ENCODE data around the gene CCNF. TPM values are rescaled to one million over a fixed set of nuclear protein-coding genes. Genes with fewer than 3 reads are reported as not detected.

Gene CCNF
- total RNA-seq, 1 experiment from 2014 or later = 35.8 TPM

DNA sequence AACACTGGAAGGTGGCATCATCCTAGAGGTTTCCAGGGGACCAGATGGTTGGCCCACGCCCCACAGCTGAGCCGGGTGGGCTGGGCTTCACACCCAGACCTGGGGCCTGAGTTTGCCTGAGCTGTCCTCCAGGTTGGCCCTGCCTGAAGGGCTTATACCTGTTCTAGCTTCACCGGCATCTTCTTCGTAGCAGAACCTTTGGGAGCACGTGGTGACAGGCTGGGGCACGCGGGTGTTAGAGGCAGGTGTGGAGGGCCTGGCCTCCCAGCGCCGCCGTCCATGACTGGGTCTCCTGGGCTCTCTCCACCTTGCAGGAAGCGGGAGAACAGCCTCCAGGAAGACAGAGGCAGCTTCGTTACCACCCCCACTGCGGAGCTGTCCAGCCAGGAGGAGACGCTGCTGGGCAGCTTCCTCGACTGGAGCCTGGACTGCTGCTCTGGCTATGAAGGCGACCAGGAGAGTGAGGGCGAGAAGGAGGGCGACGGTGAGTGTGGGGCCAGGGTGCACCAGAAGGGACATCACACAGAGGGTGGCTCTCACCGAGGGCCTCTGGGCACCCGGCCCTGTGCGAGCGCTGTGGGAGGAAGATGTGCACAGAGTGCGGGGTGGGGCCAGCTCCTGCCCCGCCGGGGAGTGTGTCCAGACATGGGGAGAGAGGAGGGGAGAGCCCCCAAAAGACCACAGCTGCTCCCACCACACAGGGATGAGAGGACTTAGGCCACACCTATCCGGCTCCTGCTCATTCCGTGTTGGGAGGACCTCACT, 26.0 kb downstream of the CCNF start:
- H3K27me3 ChIP-seq (ENCODE audit: control insufficient read depth, insufficient read depth, low read length) = no peaks in the 10 kb centered on the region
- intact Hi-C loops (cut with micrococcal nuclease; ENCODE audit: unreplicated experiment) = no loop called here
- no TSS peak for BruUV-seq (replicated peaks)
- H3K27ac ChIP-seq (ENCODE audit: low read length) = no peak overlapping the region
- CTCF ChIA-PET = no interaction called here
- H3K9me3 ChIP-seq (ENCODE audit: control insufficient read depth, insufficient read depth, low read depth, low read length) = no peaks in the 10 kb centered on the region
- peaks cover 3% of the 10 kb centered on the region for H3K36me3 ChIP-seq (ENCODE audit: control insufficient read depth, insufficient read depth, low read length)
- peaks cover 7% of the 10 kb centered on the region; the same call in 1 of the 2 replicates for H3K4me1 ChIP-seq (ENCODE audit: control insufficient read depth, insufficient read depth, low read length)
- TF ChIP-seq, protein P1, sequence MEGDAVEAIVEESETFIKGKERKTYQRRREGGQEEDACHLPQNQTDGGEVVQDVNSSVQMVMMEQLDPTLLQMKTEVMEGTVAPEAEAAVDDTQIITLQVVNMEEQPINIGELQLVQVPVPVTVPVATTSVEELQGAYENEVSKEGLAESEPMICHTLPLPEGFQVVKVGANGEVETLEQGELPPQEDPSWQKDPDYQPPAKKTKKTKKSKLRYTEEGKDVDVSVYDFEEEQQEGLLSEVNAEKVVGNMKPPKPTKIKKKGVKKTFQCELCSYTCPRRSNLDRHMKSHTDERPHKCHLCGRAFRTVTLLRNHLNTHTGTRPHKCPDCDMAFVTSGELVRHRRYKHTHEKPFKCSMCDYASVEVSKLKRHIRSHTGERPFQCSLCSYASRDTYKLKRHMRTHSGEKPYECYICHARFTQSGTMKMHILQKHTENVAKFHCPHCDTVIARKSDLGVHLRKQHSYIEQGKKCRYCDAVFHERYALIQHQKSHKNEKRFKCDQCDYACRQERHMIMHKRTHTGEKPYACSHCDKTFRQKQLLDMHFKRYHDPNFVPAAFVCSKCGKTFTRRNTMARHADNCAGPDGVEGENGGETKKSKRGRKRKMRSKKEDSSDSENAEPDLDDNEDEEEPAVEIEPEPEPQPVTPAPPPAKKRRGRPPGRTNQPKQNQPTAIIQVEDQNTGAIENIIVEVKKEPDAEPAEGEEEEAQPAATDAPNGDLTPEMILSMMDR (IDR thresholded peaks at IDR 0.05) = no peak
- 0 out of 2 replicates have a peak, but pooled peaks have one; percentile 8 for TF ChIP-seq POLR2AphosphoS5 (IDR thresholded peaks at IDR 0.05; ENCODE audit: low read depth, low read length)
- ATAC-seq = no peak
- POLR2A ChIA-PET = interaction anchor here (0.6 kb wide), 1 partner anchor 11 kb away, joined by 4 read pairs; no protein-coding TSS in a partner anchor
- no peak for DNase-seq (ENCODE audit: low read depth, low spot score)
- H3K4me3 ChIP-seq (ENCODE audit: low read depth in 2 of 2, low read length in 2 of 2) = no peak overlapping the region
- in situ Hi-C loops (cut with HindIII; ENCODE audit: low pct_unique_long_range_greater_than_20kb, low sequenced_read_pairs) = no loop called here

DNA sequence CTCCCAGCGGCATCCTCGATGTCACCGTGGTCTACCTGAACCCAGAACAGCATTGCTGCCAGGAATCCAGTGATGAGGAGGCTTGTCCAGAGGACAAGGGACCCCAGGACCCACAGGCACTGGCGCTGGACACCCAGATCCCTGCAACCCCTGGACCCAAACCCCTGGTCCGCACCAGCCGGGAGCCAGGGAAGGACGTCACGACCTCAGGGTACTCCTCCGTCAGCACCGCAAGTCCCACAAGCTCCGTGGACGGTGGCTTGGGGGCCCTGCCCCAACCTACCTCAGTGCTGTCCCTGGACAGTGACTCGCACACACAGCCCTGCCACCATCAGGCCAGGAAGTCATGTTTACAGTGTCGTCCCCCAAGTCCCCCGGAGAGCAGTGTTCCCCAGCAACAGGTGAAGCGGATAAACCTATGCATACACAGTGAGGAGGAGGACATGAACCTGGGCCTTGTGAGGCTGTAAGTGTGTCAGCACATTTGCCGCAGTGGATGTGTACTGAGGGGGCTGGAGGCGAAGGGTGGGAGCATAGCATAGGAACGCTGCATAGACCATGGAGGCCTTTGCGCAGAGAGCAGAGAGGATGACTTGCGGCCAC, 27.4 kb downstream of the CCNF start:
- TF ChIP-seq SIN3A (IDR thresholded peaks at IDR 0.05; ENCODE audit: borderline replicate concordance, insufficient read depth, low read depth, low read length) = no peak
- no peak for TF ChIP-seq TCF7L2 (IDR thresholded peaks at IDR 0.05; ENCODE audit: low read depth, low read length)
- no peak; the same call in 1 of the 2 replicates for TF ChIP-seq POLR2AphosphoS5 (IDR thresholded peaks at IDR 0.05; ENCODE audit: low read depth, low read length)
- TF ChIP-seq, protein P2, sequence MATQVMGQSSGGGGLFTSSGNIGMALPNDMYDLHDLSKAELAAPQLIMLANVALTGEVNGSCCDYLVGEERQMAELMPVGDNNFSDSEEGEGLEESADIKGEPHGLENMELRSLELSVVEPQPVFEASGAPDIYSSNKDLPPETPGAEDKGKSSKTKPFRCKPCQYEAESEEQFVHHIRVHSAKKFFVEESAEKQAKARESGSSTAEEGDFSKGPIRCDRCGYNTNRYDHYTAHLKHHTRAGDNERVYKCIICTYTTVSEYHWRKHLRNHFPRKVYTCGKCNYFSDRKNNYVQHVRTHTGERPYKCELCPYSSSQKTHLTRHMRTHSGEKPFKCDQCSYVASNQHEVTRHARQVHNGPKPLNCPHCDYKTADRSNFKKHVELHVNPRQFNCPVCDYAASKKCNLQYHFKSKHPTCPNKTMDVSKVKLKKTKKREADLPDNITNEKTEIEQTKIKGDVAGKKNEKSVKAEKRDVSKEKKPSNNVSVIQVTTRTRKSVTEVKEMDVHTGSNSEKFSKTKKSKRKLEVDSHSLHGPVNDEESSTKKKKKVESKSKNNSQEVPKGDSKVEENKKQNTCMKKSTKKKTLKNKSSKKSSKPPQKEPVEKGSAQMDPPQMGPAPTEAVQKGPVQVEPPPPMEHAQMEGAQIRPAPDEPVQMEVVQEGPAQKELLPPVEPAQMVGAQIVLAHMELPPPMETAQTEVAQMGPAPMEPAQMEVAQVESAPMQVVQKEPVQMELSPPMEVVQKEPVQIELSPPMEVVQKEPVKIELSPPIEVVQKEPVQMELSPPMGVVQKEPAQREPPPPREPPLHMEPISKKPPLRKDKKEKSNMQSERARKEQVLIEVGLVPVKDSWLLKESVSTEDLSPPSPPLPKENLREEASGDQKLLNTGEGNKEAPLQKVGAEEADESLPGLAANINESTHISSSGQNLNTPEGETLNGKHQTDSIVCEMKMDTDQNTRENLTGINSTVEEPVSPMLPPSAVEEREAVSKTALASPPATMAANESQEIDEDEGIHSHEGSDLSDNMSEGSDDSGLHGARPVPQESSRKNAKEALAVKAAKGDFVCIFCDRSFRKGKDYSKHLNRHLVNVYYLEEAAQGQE (IDR thresholded peaks at IDR 0.05; ENCODE audit: insufficient read depth in 1 of 2, low read depth in 2 of 2, low read length in 1 of 2) = no peak
- TF ChIP-seq, protein P1 (IDR thresholded peaks at IDR 0.05) = no peak
- intact Hi-C loops (cut with micrococcal nuclease; ENCODE audit: unreplicated experiment) (no loop called here), in situ Hi-C loops (cut with HindIII; ENCODE audit: low pct_unique_long_range_greater_than_20kb, low sequenced_read_pairs) (no loop called here)
- BruUV-seq (replicated peaks) = no TSS peak
- DNase-seq (ENCODE audit: low read depth, low spot score) (no peak), ATAC-seq (no peak)
- Histone ChIP-seq H3K9me3 (ENCODE audit: control insufficient read depth, insufficient read depth, low read depth, low read length) (no peaks in the 10 kb centered on the region), H3K4me1 (ENCODE audit: control insufficient read depth, insufficient read depth, low read length) (peaks cover 19% of the 10 kb centered on the region), H3K27me3 (ENCODE audit: control insufficient read depth, insufficient read depth, low read length) (no peaks in the 10 kb centered on the region), H3K27ac (ENCODE audit: low read length) (no peak overlapping the region), H3K4me3 (ENCODE audit: low read depth in 2 of 2, low read length in 2 of 2) (no peak overlapping the region), H3K36me3 (ENCODE audit: control insufficient read depth, insufficient read depth, low read length) (peaks cover 3% of the 10 kb centered on the region)
- ChIA-PET CTCF (no interaction called here), POLR2A (interaction anchor here (0.5 kb wide), 1 partner anchor 18 kb away, joined by 8 read pairs; the partner anchor contains the start of gene TBC1D24)

All from Panc1 (cell line).